DND-41 (cell line): ENCODE data around the gene DIRAS1.

Source experiments
- ATAC-seq: fragments of 200-7000 bp; cut with Tn5 transposase; 3 replicates; pipeline ENCODE4 v1.9.1; 2021; ENCODE audit warnings: low read depth; ENCODE audit not compliant: insufficient read depth
- DNase-seq: peaks from one replicate; pipeline ENCODE4 v3.0.0-alpha.2; 2020
- H2AFZ ChIP-seq: 2 replicates; pipeline ENCODE4 v1.6.0; 2012; ENCODE audit warnings: low read depth, low read length
- H3K27ac ChIP-seq: 2 replicates; pipeline ENCODE4 v1.5.1; 2012; ENCODE audit warnings: low read length, inconsistent platforms
- H3K27me3 ChIP-seq: fragments of 200-600 bp; sonication (generic); 2 replicates; pipeline ENCODE4 v1.6.0; 2012; ENCODE audit warnings: low read length, mild to moderate bottlenecking, inconsistent platforms; ENCODE audit not compliant: insufficient read depth, poor library complexity
- H3K36me3 ChIP-seq: 2 replicates; pipeline ENCODE4 v1.5.1; 2012; ENCODE audit warnings: low read length, inconsistent platforms; ENCODE audit not compliant: insufficient read depth
- H3K4me1 ChIP-seq: 2 replicates; pipeline ENCODE4 v1.5.1; 2012; ENCODE audit warnings: mild to moderate bottlenecking, low read length; ENCODE audit not compliant: insufficient read depth
- H3K4me2 ChIP-seq: 2 replicates; pipeline ENCODE4 v1.6.0; 2012; ENCODE audit warnings: mild to moderate bottlenecking, moderate library complexity, low read length, inconsistent platforms; ENCODE audit not compliant: insufficient read depth
- H3K4me3 ChIP-seq, 2 experiments: fragments of 200-600 bp in 1 of 2; shearing (Covaris generic) in 1 of 2; 2 replicates each; pipeline ENCODE4 v1.5.1; 2012 to 2016; ENCODE audit warnings: inconsistent platforms in 2 of 2, low read length in 2 of 2, mild to moderate bottlenecking in 2 of 2, low read depth in 1 of 2, moderate library complexity in 1 of 2
- H3K79me2 ChIP-seq: 2 replicates; pipeline ENCODE4 v1.6.0; 2012; ENCODE audit warnings: low read length, inconsistent platforms; ENCODE audit not compliant: insufficient read depth
- H3K9ac ChIP-seq: 2 replicates; pipeline ENCODE4 v1.6.0; 2012; ENCODE audit warnings: low read depth, mild to moderate bottlenecking, inconsistent platforms, low read length, moderate library complexity
- H3K9me3 ChIP-seq: 2 replicates; pipeline ENCODE4 v1.5.1; 2012; ENCODE audit warnings: low read length, moderate library complexity, mild to moderate bottlenecking, inconsistent platforms; ENCODE audit not compliant: insufficient read depth, severe bottlenecking
- H4K20me1 ChIP-seq: 2 replicates; pipeline ENCODE4 v1.6.0; 2012; ENCODE audit warnings: low read length; ENCODE audit not compliant: insufficient read depth
- CTCF ChIP-seq: IDR thresholded peaks from 2 replicates; pipeline ENCODE4 v1.5.1; 2012; ENCODE audit warnings: borderline replicate concordance, low read length, moderate library complexity, mild to moderate bottlenecking; ENCODE audit not compliant: poor library complexity, severe bottlenecking; ENCODE audit errors: extremely low read depth
- EZH2 ChIP-seq: IDR thresholded peaks from 3 replicates; pipeline ENCODE4 v1.6.1; 2012; ENCODE audit warnings: borderline replicate concordance, low read depth, mild to moderate bottlenecking, moderate library complexity, low read length, inconsistent platforms; ENCODE audit not compliant: severe bottlenecking

The DIRAS1 gene

DNA sequence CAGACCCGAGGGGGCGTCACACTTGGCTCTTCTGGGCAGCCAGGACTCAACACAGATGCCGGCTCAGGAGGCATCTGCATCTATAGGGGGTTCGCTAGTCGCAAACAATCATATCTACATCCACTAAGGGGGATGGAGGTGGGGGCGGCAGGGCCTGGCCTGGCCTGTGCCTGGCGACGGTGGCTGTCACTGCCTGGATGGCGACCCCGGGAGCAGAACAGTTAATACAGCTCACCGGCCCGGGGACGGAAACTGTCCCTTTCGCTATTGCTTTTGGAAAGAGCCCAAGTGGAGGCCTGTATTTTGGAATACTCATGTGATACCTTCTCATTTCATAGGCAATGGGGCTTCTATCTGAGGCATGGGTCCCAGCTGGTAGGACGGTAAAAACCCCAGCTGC lies 44.2 kb upstream of the DIRAS1 start:
- H3K36me3 ChIP-seq, result peaks cover 85% of the 10 kb centered on the region
- no peak overlapping the region for H3K9ac ChIP-seq
- no peak for TF ChIP-seq CTCF
- no peak for TF ChIP-seq EZH2
- H2AFZ ChIP-seq, result no peak overlapping the region
- DNase-seq (no peak), ATAC-seq (no peak)
- no peaks in the 10 kb centered on the region for H3K4me1 ChIP-seq
- H3K27ac ChIP-seq, result no peak overlapping the region
- peaks cover 26% of the 10 kb centered on the region for H3K79me2 ChIP-seq
- H3K9me3 ChIP-seq, result no peaks in the 10 kb centered on the region
- H3K27me3 ChIP-seq, result no peaks in the 10 kb centered on the region
- peaks cover 49% of the 10 kb centered on the region for H4K20me1 ChIP-seq
- H3K4me2 ChIP-seq, result no peak overlapping the region
- H3K4me3 ChIP-seq, result no peak overlapping the region

DNA sequence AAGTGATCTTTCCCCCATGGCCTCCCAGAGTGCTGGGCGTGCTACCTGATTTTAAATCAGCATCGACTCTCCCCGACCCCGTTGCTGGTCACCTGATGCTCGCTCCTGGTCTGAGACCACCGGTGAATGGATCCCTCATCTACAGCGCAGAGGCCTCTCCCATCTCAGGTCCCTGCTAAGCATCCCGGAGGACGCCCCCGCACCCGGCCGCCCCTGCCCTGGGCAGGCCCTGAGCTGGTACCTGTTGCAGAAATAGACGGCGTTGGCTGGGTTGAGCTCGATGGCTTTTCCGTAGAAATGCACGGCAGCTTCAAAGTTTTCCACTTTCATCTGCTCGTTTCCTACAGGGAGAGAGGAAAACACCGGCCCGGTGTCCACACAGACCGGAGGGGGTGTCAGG lies 43.8 kb upstream of the DIRAS1 start:
- no peak overlapping the region for H3K4me3 ChIP-seq
- no peak overlapping the region for H3K4me2 ChIP-seq
- TF ChIP-seq CTCF (no peak), EZH2 (no peak)
- peaks cover 22% of the 10 kb centered on the region for H3K79me2 ChIP-seq
- H4K20me1 ChIP-seq, result peaks cover 45% of the 10 kb centered on the region
- no peaks in the 10 kb centered on the region for H3K9me3 ChIP-seq
- H3K27ac ChIP-seq, result no peak overlapping the region
- no peaks in the 10 kb centered on the region for H3K4me1 ChIP-seq
- H3K36me3 ChIP-seq, result peaks cover 87% of the 10 kb centered on the region
- H2AFZ ChIP-seq, result no peak overlapping the region
- DNase-seq, result no peak
- ATAC-seq, result no peak
- no peaks in the 10 kb centered on the region for H3K27me3 ChIP-seq
- no peak overlapping the region for H3K9ac ChIP-seq

- ATAC-seq (no peak), DNase-seq (no peak)
- Histone ChIP-seq H3K9ac (no peak overlapping the region), H3K4me1 (no peaks in the 10 kb centered on the region), H3K4me2 (no peak overlapping the region), H3K36me3 (peaks cover 90% of the 10 kb centered on the region), H3K9me3 (no peaks in the 10 kb centered on the region), H3K4me3 (no peak overlapping the region), H3K27ac (no peak overlapping the region), H3K27me3 (no peaks in the 10 kb centered on the region), H3K79me2 (peaks cover 11% of the 10 kb centered on the region), H2AFZ (no peak overlapping the region), H4K20me1 (peaks cover 40% of the 10 kb centered on the region)
- TF ChIP-seq CTCF (no peak), EZH2 (no peak)
Observed at GRCh38 chr19:2763687-2764086, 42.5 kb upstream of the DIRAS1 start.
